ENCODE results near the gene GGTA1. TPM values are rescaled to one million over a fixed set of nuclear protein-coding genes. Genes with fewer than 3 reads are reported as not detected.

Gene GGTA1
- total and polyA plus RNA-seq, 2 experiments from 2014 or later, result 0.16 TPM; not detected in 1

GRCh38 chr9:121454972-121455371 is 44.7 kb downstream of the GGTA1 start:
- ATAC-seq (no peak), DNase-seq (ENCODE audit: low spot score) (no peak)
- no peaks in the 10 kb centered on the region for H4K20me1 ChIP-seq (replicated peaks; ENCODE audit: insufficient read depth)
- no peak overlapping the region for H3K27ac ChIP-seq (ENCODE audit: low read depth)
- no peak overlapping the region for H3K4me3 Mint-ChIP-seq
- H3K27me3 ChIP-seq (ENCODE audit: insufficient read depth), result no peaks in the 10 kb centered on the region
- H3K4me3 ChIP-seq, result no peak overlapping the region
- no peak overlapping the region for H3K27ac Mint-ChIP-seq
- no peaks in the 10 kb centered on the region for H3K9me3 Mint-ChIP-seq
- no peaks in the 10 kb centered on the region for H3K79me2 ChIP-seq (replicated peaks; ENCODE audit: insufficient read depth)
- no peak overlapping the region for H3K4me2 ChIP-seq
- no peak for TF ChIP-seq CREB1 (CRISPR knock-in tag; IDR thresholded peaks at IDR 0.05; ENCODE audit: low read depth)
- no peak for TF ChIP-seq JUNB (IDR thresholded peaks at IDR 0.05; ENCODE audit: unreplicated experiment)
- TF ChIP-seq STAT1 (IDR thresholded peaks at IDR 0.05; ENCODE audit: unreplicated experiment), result no peak
- no peak for TF ChIP-seq ETS1 (IDR thresholded peaks at IDR 0.05)
- no peak for TF ChIP-seq ZNF114 (CRISPR knock-in tag; IDR thresholded peaks at IDR 0.05)
- no peak for TF ChIP-seq EZH2 (IDR thresholded peaks at IDR 0.05; ENCODE audit: low read depth, unreplicated experiment)
- TF ChIP-seq NANOG (IDR thresholded peaks at IDR 0.05; ENCODE audit: borderline replicate concordance), result no peak
- TF ChIP-seq REST (IDR thresholded peaks at IDR 0.05; ENCODE audit: unreplicated experiment), result no peak
- TF ChIP-seq CTCF (conservative IDR thresholded peaks at IDR 0.05; ENCODE audit: low read depth in 2 of 2), result no peak
- no peak for TF ChIP-seq ZNF462 (CRISPR knock-in tag; IDR thresholded peaks at IDR 0.05)
- TF ChIP-seq EZH2phosphoT487 (IDR thresholded peaks at IDR 0.05; ENCODE audit: unreplicated experiment), result no peak
- no peak for TF ChIP-seq POLR2AphosphoS5 (IDR thresholded peaks at IDR 0.05; ENCODE audit: low read depth)
- TF ChIP-seq ZNF331 (CRISPR knock-in tag; IDR thresholded peaks at IDR 0.05; ENCODE audit: low read depth), result no peak
- no peaks in the 10 kb centered on the region for H3K9me2 ChIP-seq (ENCODE audit: insufficient read depth)
- no peaks in the 10 kb centered on the region for H3K36me3 ChIP-seq (ENCODE audit: insufficient read depth)
- H3K4me1 Mint-ChIP-seq, result peaks cover 11% of the 10 kb centered on the region
- H3K36me3 Mint-ChIP-seq (ENCODE audit: low read depth), result no peaks in the 10 kb centered on the region
- H2AFZ ChIP-seq, result no peak overlapping the region
- peaks cover 7% of the 10 kb centered on the region for H3K27me3 Mint-ChIP-seq (ENCODE audit: insufficient read depth, low read depth, poor library complexity)
- H3F3A ChIP-seq (replicated peaks; ENCODE audit: low read depth), result no peaks in the 10 kb centered on the region
- H3K4me1 ChIP-seq (ENCODE audit: insufficient read depth), result peaks cover 6% of the 10 kb centered on the region

Data from GM23338 (cell line).